Skeletal muscle satellite cell (primary cell): ENCODE results near the gene ZFP42. TPM values are rescaled to one million over a fixed set of nuclear protein-coding genes. Genes with fewer than 3 reads are reported as not detected.
"Not testable (repeated sequence)": the region's sequence is repeated elsewhere in the genome, so short reads cannot be mapped to it uniquely, and the experiment has no call there.

Experiments used
- H3K27me3 ChIP-seq: 2 replicates; pipeline ENCODE4 v1.7.0; 2013; ENCODE audit warnings: low read length; ENCODE audit not compliant: control insufficient read depth, insufficient read depth
- H3K36me3 ChIP-seq: 2 replicates; pipeline ENCODE4 v1.7.0; 2013; ENCODE audit warnings: mild to moderate bottlenecking, control low read depth, low read length; ENCODE audit not compliant: insufficient read depth
- H3K4me1 ChIP-seq: 2 replicates; pipeline ENCODE4 v1.7.0; 2013; ENCODE audit warnings: low read length; ENCODE audit not compliant: control insufficient read depth, insufficient read depth
- H3K4me2 ChIP-seq: 2 replicates; pipeline ENCODE4 v1.7.0; 2013; ENCODE audit warnings: mild to moderate bottlenecking, low read length
- H3K4me3 ChIP-seq: 2 replicates; pipeline ENCODE4 v1.7.0; 2013; ENCODE audit warnings: low read length
- H3K9ac ChIP-seq: 2 replicates; pipeline ENCODE4 v1.7.0; 2013; ENCODE audit warnings: mild to moderate bottlenecking, low read depth, low read length, moderate library complexity
- H3K9me3 ChIP-seq: replicated peaks from 2 replicates; pipeline ENCODE4 v1.7.0; 2013; ENCODE audit warnings: mild to moderate bottlenecking, control low read depth, low read length
- total RNA-seq: library from RNA; depleted of rRNA; stranded (reverse); fragments of >200 nt; gene quantifications from 2 replicates; pipeline ENCODE4 v1.2.3, GENCODE V29; 2012; rRNA removed

ZFP42 gene
- total RNA-seq = 0.22 and 0.51 TPM in 2 replicates

- no peaks in the 10 kb centered on the region for H3K9me3 ChIP-seq
- H3K4me1 ChIP-seq = no peaks in the 10 kb centered on the region
- no peak within 1 kb of the TSS for H3K4me2 ChIP-seq
- no peak within 1 kb of the TSS for H3K4me3 ChIP-seq
- H3K36me3 ChIP-seq = no peaks in the 10 kb centered on the region
- no peak within 1 kb of the TSS for H3K9ac ChIP-seq
- no peaks in the 10 kb centered on the region for H3K27me3 ChIP-seq
Observed at GRCh38 chr4:187995322-187996207, at the start of gene ZFP42. Gene ZFP42, plus strand, starts transcription at chr4:187995771. Its CDS starts 7,037 bp downstream, at chr4:188002808.

- Histone ChIP-seq H3K9ac (no peak overlapping the region), H3K4me1 (no peaks in the 10 kb centered on the region), H3K36me3 (no peaks in the 10 kb centered on the region), H3K27me3 (no peaks in the 10 kb centered on the region), H3K4me3 (no peak overlapping the region), H3K4me2 (no peak overlapping the region), H3K9me3 (peaks cover 2% of the 10 kb centered on the region)
Observed at GRCh38 chr4:187961171-187961570, 34.4 kb upstream of the ZFP42 start.

- no peak overlapping the region for H3K9ac ChIP-seq
- H3K9me3 ChIP-seq = peaks cover 2% of the 10 kb centered on the region
- no peaks in the 10 kb centered on the region for H3K36me3 ChIP-seq
- H3K27me3 ChIP-seq = no peaks in the 10 kb centered on the region
- H3K4me1 ChIP-seq = no peaks in the 10 kb centered on the region
- H3K4me2 ChIP-seq = no peak overlapping the region
- no peak overlapping the region for H3K4me3 ChIP-seq
Observed at GRCh38 chr4:187961961-187962360, 33.6 kb upstream of the ZFP42 start.

GRCh38 chr4:187962926-187963325 lies 32.6 kb upstream of the ZFP42 start:
- Histone ChIP-seq H3K9me3 (peaks cover 2% of the 10 kb centered on the region), H3K4me1 (no peaks in the 10 kb centered on the region), H3K36me3 (no peaks in the 10 kb centered on the region), H3K4me2 (no peak overlapping the region), H3K4me3 (no peak overlapping the region), H3K9ac (no peak overlapping the region), H3K27me3 (no peaks in the 10 kb centered on the region)

GRCh38 chr4:187965726-187966125 lies 29.8 kb upstream of the ZFP42 start:
- Histone ChIP-seq H3K36me3 (no peaks in the 10 kb centered on the region), H3K27me3 (no peaks in the 10 kb centered on the region), H3K4me2 (no peak overlapping the region), H3K9ac (no peak overlapping the region), H3K4me3 (no peak overlapping the region), H3K9me3 (peaks cover 2% of the 10 kb centered on the region), H3K4me1 (no peaks in the 10 kb centered on the region)

GRCh38 chr4:187972135-187972534 lies 23.4 kb upstream of the ZFP42 start:
- no peaks in the 10 kb centered on the region for H3K9me3 ChIP-seq
- H3K4me2 ChIP-seq = no peak overlapping the region
- H3K9ac ChIP-seq = no peak overlapping the region
- H3K36me3 ChIP-seq = no peaks in the 10 kb centered on the region
- no peak overlapping the region for H3K4me3 ChIP-seq
- no peaks in the 10 kb centered on the region for H3K27me3 ChIP-seq
- H3K4me1 ChIP-seq = no peaks in the 10 kb centered on the region

GRCh38 chr4:187983746-187984145 lies 11.8 kb upstream of the ZFP42 start:
- Histone ChIP-seq H3K4me1 (no peaks in the 10 kb centered on the region), H3K9me3 (peaks cover 8% of the 10 kb centered on the region)

GRCh38 chr4:187992971-187993370 lies 2.6 kb upstream of the ZFP42 start:
- H3K27me3 ChIP-seq = no peaks in the 10 kb centered on the region
- H3K9ac ChIP-seq = no peak overlapping the region
- no peaks in the 10 kb centered on the region for H3K4me1 ChIP-seq
- H3K4me3 ChIP-seq = no peak overlapping the region
- H3K4me2 ChIP-seq = no peak overlapping the region
- no peaks in the 10 kb centered on the region for H3K36me3 ChIP-seq
- no peaks in the 10 kb centered on the region for H3K9me3 ChIP-seq

More at GRCh38 chr4:187983746-187984145, 11.8 kb upstream of the ZFP42 start:
- Histone ChIP-seq H3K9ac (no peak overlapping the region), H3K4me2 (no peak overlapping the region), H3K27me3 (no peaks in the 10 kb centered on the region), H3K36me3 (no peaks in the 10 kb centered on the region), H3K4me3 (no peak overlapping the region)

GRCh38 chr4:187993827-187994226 lies 1.7 kb upstream of the ZFP42 start:
- no peaks in the 10 kb centered on the region for H3K9me3 ChIP-seq

GRCh38 chr4:187996502-187997177 lies 1.1 kb downstream of the ZFP42 start:
- H3K9me3 ChIP-seq = no peaks in the 10 kb centered on the region
- H3K27me3 ChIP-seq = no peaks in the 10 kb centered on the region
- H3K36me3 ChIP-seq = no peaks in the 10 kb centered on the region
- no peaks in the 10 kb centered on the region for H3K4me1 ChIP-seq
- no peak overlapping the region for H3K4me3 ChIP-seq
- no peak overlapping the region for H3K4me2 ChIP-seq
- no peak overlapping the region for H3K9ac ChIP-seq

More at GRCh38 chr4:187993827-187994226, 1.7 kb upstream of the ZFP42 start:
- Histone ChIP-seq H3K4me1 (no peaks in the 10 kb centered on the region), H3K36me3 (no peaks in the 10 kb centered on the region), H3K4me3 (no peak overlapping the region), H3K9ac (no peak overlapping the region), H3K4me2 (no peak overlapping the region), H3K27me3 (no peaks in the 10 kb centered on the region)

GRCh38 chr4:187997991-187998390 lies 2.4 kb downstream of the ZFP42 start:
- not testable (repeated sequence) for H3K4me3 ChIP-seq, H3K9ac ChIP-seq, H3K4me2 ChIP-seq, H3K27me3 ChIP-seq, H3K9me3 ChIP-seq, H3K36me3 ChIP-seq, H3K4me1 ChIP-seq
